Thyroid gland (tissue), 4 donors: ENCODE measurements around the gene TUBA1C.

Experiments
- POLR2A ChIP-seq, 2 donors: fragments of 450-650 bp; IDR thresholded peaks; one replicate each; pipeline ENCODE4 v1.6.1; 2017; ENCODE audit warnings: antibody characterized with exemption in 2 of 2, mild to moderate bottlenecking in 2 of 2, moderate library complexity in 1 of 2
- TF ChIP-seq, protein P1 (sequence below), 6 experiments: fragments of 200-600 bp in 3 of 6; fragments of 450-650 bp in 3 of 6; sonication (generic) in 3 of 6; IDR thresholded peaks; one replicate each; pipeline ENCODE4 v1.5.1; 2016 to 2019; ENCODE audit warnings: antibody characterized with exemption in 6 of 6, mild to moderate bottlenecking in 2 of 6, inconsistent platforms in 1 of 6, moderate library complexity in 1 of 6

DNA sequence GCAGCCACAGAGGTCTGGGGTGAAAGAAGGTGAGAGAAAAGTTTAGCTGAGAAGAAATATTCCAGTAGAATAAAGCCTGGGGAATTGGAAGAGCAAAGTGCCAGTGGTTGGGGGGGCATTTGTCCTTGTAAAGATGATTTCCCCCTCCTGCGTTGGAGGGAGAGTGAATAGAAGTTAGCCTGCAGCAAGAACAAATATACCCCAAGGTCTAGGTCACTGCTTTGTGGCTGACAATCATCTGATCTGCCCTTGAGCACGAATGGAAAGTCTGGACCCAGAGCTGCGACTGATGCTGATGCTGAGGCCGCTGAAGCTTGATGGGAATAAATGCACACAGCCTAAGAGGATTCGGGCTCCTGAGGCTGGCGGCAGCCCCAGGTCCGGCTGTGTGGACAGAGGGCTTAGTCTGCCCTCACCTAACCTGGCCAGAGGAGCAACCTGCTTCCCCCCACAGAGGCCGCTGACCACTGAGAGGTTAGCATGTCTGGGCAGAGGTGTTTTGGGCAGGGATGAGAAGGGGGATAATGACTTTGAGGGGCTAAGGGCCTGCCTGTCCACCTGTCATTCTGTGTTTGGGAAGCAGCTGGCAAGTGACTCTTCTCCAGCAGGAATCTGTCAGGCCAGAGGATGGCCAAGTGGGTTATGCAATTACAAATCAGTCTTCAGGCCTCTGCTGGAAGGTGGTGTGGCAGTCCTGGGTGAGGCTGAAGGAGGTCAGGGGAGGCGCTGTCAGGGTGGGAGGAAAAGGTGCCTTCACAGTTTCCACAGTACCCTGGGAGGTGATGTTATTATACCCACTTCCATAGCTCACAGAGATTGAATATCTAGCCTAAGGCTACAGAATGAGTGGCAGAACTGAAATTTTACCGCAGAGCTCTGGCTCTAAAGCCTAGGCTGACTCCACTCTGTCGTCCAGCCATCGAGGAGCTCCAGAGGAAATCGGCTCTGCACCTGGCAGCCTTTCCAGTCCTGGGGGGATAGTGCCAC is 11.7 kb downstream of the TUBA1C start:
- TF ChIP-seq, protein P1, sequence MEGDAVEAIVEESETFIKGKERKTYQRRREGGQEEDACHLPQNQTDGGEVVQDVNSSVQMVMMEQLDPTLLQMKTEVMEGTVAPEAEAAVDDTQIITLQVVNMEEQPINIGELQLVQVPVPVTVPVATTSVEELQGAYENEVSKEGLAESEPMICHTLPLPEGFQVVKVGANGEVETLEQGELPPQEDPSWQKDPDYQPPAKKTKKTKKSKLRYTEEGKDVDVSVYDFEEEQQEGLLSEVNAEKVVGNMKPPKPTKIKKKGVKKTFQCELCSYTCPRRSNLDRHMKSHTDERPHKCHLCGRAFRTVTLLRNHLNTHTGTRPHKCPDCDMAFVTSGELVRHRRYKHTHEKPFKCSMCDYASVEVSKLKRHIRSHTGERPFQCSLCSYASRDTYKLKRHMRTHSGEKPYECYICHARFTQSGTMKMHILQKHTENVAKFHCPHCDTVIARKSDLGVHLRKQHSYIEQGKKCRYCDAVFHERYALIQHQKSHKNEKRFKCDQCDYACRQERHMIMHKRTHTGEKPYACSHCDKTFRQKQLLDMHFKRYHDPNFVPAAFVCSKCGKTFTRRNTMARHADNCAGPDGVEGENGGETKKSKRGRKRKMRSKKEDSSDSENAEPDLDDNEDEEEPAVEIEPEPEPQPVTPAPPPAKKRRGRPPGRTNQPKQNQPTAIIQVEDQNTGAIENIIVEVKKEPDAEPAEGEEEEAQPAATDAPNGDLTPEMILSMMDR (IDR thresholded peaks at IDR 0.05): no peak
- TF ChIP-seq POLR2A (IDR thresholded peaks at IDR 0.05): no peak
